Measurements from ENCODE around the gene PIN1.

Gene PIN1

DNA sequence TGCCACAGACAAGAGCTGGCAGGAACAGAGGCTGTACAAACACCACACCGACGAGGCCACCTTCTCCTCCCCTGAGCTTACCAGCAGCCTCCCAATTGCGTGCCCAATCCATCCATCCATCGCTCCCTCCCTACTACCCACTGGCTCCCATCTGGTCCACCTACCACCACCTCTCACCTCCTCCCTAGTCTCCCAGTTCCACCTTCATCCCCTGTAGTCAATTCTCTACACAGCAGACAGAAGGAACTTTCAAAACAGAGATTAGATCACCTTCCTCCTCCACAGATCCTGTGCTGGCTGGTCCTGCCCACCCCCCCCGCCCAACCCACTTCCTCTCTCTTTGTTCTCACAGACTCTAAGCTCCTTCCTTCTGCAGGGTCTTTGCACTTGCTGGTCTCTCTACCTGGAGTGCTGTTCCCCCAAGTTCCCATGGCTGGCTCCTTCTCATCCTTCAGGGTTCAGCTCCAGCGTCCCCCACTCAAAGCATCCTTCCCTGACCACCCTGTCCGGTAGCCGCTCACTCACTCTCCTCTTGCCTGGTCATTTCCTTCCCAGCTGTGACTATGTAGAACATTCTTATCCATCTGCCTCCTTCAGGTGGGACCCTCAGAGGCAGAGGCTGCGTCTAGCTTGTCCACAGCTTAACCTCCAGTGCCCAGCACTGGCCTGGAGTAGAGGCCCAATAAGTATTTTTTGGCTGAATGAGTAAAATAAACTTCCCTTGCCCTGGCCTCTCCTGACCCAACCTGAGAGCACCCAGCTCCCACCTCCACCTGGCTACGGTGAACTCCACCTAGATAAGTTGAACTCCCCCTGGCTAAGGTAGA lies 23.0 kb downstream of the PIN1 start:
- Histone ChIP-seq H3K14ac (ENCODE audit: low read length) (no peak overlapping the region), H3K4me1 (ENCODE audit: control insufficient read depth in 1 of 2, insufficient read depth in 2 of 2, low read length in 2 of 2) (peaks cover 3 to 4% of the 10 kb centered on the region in 2 experiments), H3K36me3 (ENCODE audit: control insufficient read depth in 1 of 2, insufficient read depth in 2 of 2, low read length in 2 of 2) (peaks cover 0 to 11% of the 10 kb centered on the region in 2 experiments), H3K4me2 (ENCODE audit: low read length) (no peak overlapping the region), H3K18ac (ENCODE audit: low read length) (no peak overlapping the region), H2AFZ (ENCODE audit: insufficient read depth, low read length, poor library complexity) (no peak overlapping the region), H2BK120ac (ENCODE audit: insufficient read depth, low read length, poor library complexity) (no peak overlapping the region), H3K9me3 (ENCODE audit: insufficient read depth, low read depth, low read length) (peaks cover 5% of the 10 kb centered on the region), H3K9ac (ENCODE audit: low read length) (no peak overlapping the region), H3K4ac (ENCODE audit: low read depth, low read length) (no peak overlapping the region), H3K23ac (ENCODE audit: low read length) (no peak overlapping the region), H4K91ac (ENCODE audit: low read depth, low read length) (peak overlapping the region; percentile 30), H3K27me3 (ENCODE audit: insufficient read depth, low read length) (no peaks in the 10 kb centered on the region), H3K27ac (ENCODE audit: low read depth, low read length) (no peak overlapping the region), H2BK12ac (ENCODE audit: low read length) (no peak overlapping the region), H4K12ac (ENCODE audit: low read depth, low read length) (no peak overlapping the region), H3K79me1 (ENCODE audit: low read length) (no peaks in the 10 kb centered on the region), H3K79me2 (ENCODE audit: control insufficient read depth, insufficient read depth, low read length, poor library complexity) (no peaks in the 10 kb centered on the region), H2BK5ac (ENCODE audit: low read depth, low read length, poor library complexity) (no peak overlapping the region), H3K4me3 (ENCODE audit: low read depth, low read length) (no peak overlapping the region), H4K8ac (ENCODE audit: low read depth, low read length) (no peak overlapping the region), H2AK5ac (ENCODE audit: low read length) (no peak overlapping the region)
- no peak for DNase-seq
- no CpG with 5 or more reads among the region's 10 CpGs for WGBS (ENCODE audit: extremely low coverage, insufficient coverage, insufficient read length)

DNA sequence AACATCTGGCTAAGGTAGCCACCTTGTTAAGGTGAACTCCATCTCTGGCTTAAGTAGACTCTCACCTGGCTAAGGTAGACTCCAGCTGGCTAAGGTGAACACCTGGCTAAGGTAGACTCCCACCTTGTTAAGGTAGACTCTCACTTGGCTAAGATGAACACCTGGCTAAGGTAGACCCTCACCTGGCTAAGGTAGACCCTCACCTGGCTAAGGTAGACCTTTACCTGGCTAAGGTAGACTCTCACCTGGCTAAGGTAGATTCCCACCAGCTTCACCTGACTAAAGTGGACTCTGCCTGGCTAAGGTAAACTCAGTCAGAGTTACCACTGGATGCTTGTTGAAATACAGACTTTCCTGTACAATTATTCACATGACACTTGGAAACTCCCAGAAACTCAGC lies 23.6 kb downstream of the PIN1 start:
- H3K4me1 ChIP-seq (ENCODE audit: control insufficient read depth in 1 of 2, insufficient read depth in 2 of 2, low read length in 2 of 2): peaks cover 3 to 4% of the 10 kb centered on the region in 2 experiments
- no peaks in the 10 kb centered on the region for H3K79me1 ChIP-seq (ENCODE audit: low read length)
- peaks cover 0 to 11% of the 10 kb centered on the region in 2 experiments for H3K36me3 ChIP-seq (ENCODE audit: control insufficient read depth in 1 of 2, insufficient read depth in 2 of 2, low read length in 2 of 2)
- no peak overlapping the region for H2AFZ ChIP-seq (ENCODE audit: insufficient read depth, low read length, poor library complexity)
- H2BK12ac ChIP-seq (ENCODE audit: low read length): no peak overlapping the region
- no peak overlapping the region for H2BK120ac ChIP-seq (ENCODE audit: insufficient read depth, low read length, poor library complexity)
- peaks cover 5% of the 10 kb centered on the region for H3K9me3 ChIP-seq (ENCODE audit: insufficient read depth, low read depth, low read length)
- no peak overlapping the region for H3K18ac ChIP-seq (ENCODE audit: low read length)
- H2AK5ac ChIP-seq (ENCODE audit: low read length): no peak overlapping the region
- no peak overlapping the region for H3K14ac ChIP-seq (ENCODE audit: low read length)
- H3K27ac ChIP-seq (ENCODE audit: low read depth, low read length): no peak overlapping the region
- H3K79me2 ChIP-seq (ENCODE audit: control insufficient read depth, insufficient read depth, low read length, poor library complexity): no peaks in the 10 kb centered on the region
- no peak overlapping the region for H4K12ac ChIP-seq (ENCODE audit: low read depth, low read length)
- H3K27me3 ChIP-seq (ENCODE audit: insufficient read depth, low read length): no peaks in the 10 kb centered on the region
- no peak overlapping the region for H3K4me2 ChIP-seq (ENCODE audit: low read length)
- H4K91ac ChIP-seq (ENCODE audit: low read depth, low read length): no peak overlapping the region
- no peak overlapping the region for H3K9ac ChIP-seq (ENCODE audit: low read length)
- H3K4ac ChIP-seq (ENCODE audit: low read depth, low read length): no peak overlapping the region
- DNase-seq: no peak
- H4K8ac ChIP-seq (ENCODE audit: low read depth, low read length): no peak overlapping the region
- no peak overlapping the region for H3K23ac ChIP-seq (ENCODE audit: low read length)
- no peak overlapping the region for H2BK5ac ChIP-seq (ENCODE audit: low read depth, low read length, poor library complexity)
- H3K4me3 ChIP-seq (ENCODE audit: low read depth, low read length): no peak overlapping the region

GRCh38 chr19:9860407-9860806 lies 25.3 kb downstream of the PIN1 start:
- no CpG with 5 or more reads among the region's 8 CpGs for WGBS (ENCODE audit: extremely low coverage, insufficient coverage, insufficient read length)

DNA sequence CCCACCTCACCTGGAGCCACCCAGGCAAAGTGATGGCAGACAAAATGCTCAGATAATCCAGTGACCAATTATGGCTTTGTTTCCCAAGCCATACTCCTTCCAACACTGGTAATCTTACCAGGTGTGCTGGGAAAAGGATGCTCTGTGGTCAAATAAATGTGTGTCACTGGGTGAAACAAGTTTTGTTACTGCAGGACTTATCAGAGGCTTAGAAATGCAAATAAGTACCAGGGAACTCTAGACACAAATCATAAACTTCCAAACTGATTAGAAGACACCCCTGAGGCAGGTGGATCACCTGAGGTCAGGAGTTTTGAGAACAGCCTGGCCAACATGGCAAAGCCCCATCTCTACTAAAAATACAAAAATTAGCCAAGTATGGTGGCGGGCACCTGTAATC lies 26.4 kb downstream of the PIN1 start:
- no peak overlapping the region for H3K27ac ChIP-seq (ENCODE audit: low read depth, low read length)
- no peak overlapping the region for H3K14ac ChIP-seq (ENCODE audit: low read length)
- no peak overlapping the region for H2BK120ac ChIP-seq (ENCODE audit: insufficient read depth, low read length, poor library complexity)
- H3K4me2 ChIP-seq (ENCODE audit: low read length): no peak overlapping the region
- H2BK5ac ChIP-seq (ENCODE audit: low read depth, low read length, poor library complexity): no peak overlapping the region
- H3K4me3 ChIP-seq (ENCODE audit: low read depth, low read length): no peak overlapping the region
- no peaks in the 10 kb centered on the region for H3K9me3 ChIP-seq (ENCODE audit: insufficient read depth, low read depth, low read length)
- no peak overlapping the region for H3K18ac ChIP-seq (ENCODE audit: low read length)
- no peaks in the 10 kb centered on the region for H3K79me1 ChIP-seq (ENCODE audit: low read length)
- peaks cover 0 to 4% of the 10 kb centered on the region in 2 experiments for H3K36me3 ChIP-seq (ENCODE audit: control insufficient read depth in 1 of 2, insufficient read depth in 2 of 2, low read length in 2 of 2)
- no peaks in the 10 kb centered on the region for H3K27me3 ChIP-seq (ENCODE audit: insufficient read depth, low read length)
- peaks cover 3 to 4% of the 10 kb centered on the region in 2 experiments for H3K4me1 ChIP-seq (ENCODE audit: control insufficient read depth in 1 of 2, insufficient read depth in 2 of 2, low read length in 2 of 2)
- no peak overlapping the region for H3K4ac ChIP-seq (ENCODE audit: low read depth, low read length)
- H3K23ac ChIP-seq (ENCODE audit: low read length): no peak overlapping the region
- no peaks in the 10 kb centered on the region for H3K79me2 ChIP-seq (ENCODE audit: control insufficient read depth, insufficient read depth, low read length, poor library complexity)
- H4K91ac ChIP-seq (ENCODE audit: low read depth, low read length): no peak overlapping the region
- H4K8ac ChIP-seq (ENCODE audit: low read depth, low read length): no peak overlapping the region
- no peak overlapping the region for H3K9ac ChIP-seq (ENCODE audit: low read length)
- H4K12ac ChIP-seq (ENCODE audit: low read depth, low read length): no peak overlapping the region
- no peak overlapping the region for H2BK12ac ChIP-seq (ENCODE audit: low read length)
- no peak for DNase-seq
- H2AFZ ChIP-seq (ENCODE audit: insufficient read depth, low read length, poor library complexity): no peak overlapping the region
- no CpG with 5 or more reads among the region's 1 CpG for WGBS (ENCODE audit: extremely low coverage, insufficient coverage, insufficient read length)
- no peak overlapping the region for H2AK5ac ChIP-seq (ENCODE audit: low read length)

More at GRCh38 chr19:9860407-9860806, 25.3 kb downstream of the PIN1 start:
- Histone ChIP-seq H3K4me3 (ENCODE audit: low read depth, low read length) (no peak overlapping the region), H3K4me2 (ENCODE audit: low read length) (no peak overlapping the region), H3K36me3 (ENCODE audit: control insufficient read depth in 1 of 2, insufficient read depth in 2 of 2, low read length in 2 of 2) (peaks cover 0 to 6% of the 10 kb centered on the region in 2 experiments), H3K14ac (ENCODE audit: low read length) (no peak overlapping the region), H4K12ac (ENCODE audit: low read depth, low read length) (peak overlapping the region; percentile 32), H3K18ac (ENCODE audit: low read length) (no peak overlapping the region), H3K27me3 (ENCODE audit: insufficient read depth, low read length) (no peaks in the 10 kb centered on the region), H3K9me3 (ENCODE audit: insufficient read depth, low read depth, low read length) (no peaks in the 10 kb centered on the region), H2BK120ac (ENCODE audit: insufficient read depth, low read length, poor library complexity) (no peak overlapping the region), H3K4me1 (ENCODE audit: control insufficient read depth in 1 of 2, insufficient read depth in 2 of 2, low read length in 2 of 2) (peaks cover 3 to 4% of the 10 kb centered on the region in 2 experiments), H3K79me2 (ENCODE audit: control insufficient read depth, insufficient read depth, low read length, poor library complexity) (no peaks in the 10 kb centered on the region), H4K8ac (ENCODE audit: low read depth, low read length) (no peak overlapping the region), H3K23ac (ENCODE audit: low read length) (no peak overlapping the region), H2BK5ac (ENCODE audit: low read depth, low read length, poor library complexity) (no peak overlapping the region), H2AK5ac (ENCODE audit: low read length) (no peak overlapping the region), H3K9ac (ENCODE audit: low read length) (no peak overlapping the region), H3K79me1 (ENCODE audit: low read length) (no peaks in the 10 kb centered on the region), H3K27ac (ENCODE audit: low read depth, low read length) (no peak overlapping the region), H2AFZ (ENCODE audit: insufficient read depth, low read length, poor library complexity) (no peak overlapping the region), H3K4ac (ENCODE audit: low read depth, low read length) (no peak overlapping the region), H4K91ac (ENCODE audit: low read depth, low read length) (no peak overlapping the region), H2BK12ac (ENCODE audit: low read length) (no peak overlapping the region)
- no peak for DNase-seq
